ENCODE measurements around the gene RTP2.

DNA sequence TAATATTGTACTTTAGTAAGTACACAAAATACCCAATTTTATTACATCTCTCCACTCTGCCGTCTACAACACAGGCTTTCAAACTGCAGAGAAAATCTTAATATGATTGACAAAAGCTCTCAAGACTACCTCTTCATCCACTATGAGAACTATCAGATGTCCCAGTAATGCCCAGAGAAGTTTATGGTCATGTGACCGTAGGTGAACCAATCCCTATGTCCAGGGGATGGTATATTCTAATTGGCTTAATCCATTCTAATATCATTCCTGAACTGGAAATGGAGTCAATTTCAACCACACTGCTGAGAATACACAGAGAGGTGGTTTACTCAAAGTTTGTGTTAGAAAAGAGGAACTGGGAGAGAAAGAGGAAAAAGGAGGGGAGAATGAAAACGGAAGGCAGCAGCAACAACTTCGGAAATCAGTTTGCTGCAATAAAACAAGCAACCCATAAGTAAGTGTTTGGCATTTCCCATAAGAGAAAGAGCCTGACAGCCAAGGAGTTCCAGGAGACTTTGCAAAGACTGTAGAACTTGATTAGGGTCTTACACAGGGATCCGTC lies 39.4 kb downstream of the RTP2 start:
- no peak for TF ChIP-seq CEBPB (IDR thresholded peaks at IDR 0.05; ENCODE audit: low read depth, low read length)
- TF ChIP-seq, protein P1, sequence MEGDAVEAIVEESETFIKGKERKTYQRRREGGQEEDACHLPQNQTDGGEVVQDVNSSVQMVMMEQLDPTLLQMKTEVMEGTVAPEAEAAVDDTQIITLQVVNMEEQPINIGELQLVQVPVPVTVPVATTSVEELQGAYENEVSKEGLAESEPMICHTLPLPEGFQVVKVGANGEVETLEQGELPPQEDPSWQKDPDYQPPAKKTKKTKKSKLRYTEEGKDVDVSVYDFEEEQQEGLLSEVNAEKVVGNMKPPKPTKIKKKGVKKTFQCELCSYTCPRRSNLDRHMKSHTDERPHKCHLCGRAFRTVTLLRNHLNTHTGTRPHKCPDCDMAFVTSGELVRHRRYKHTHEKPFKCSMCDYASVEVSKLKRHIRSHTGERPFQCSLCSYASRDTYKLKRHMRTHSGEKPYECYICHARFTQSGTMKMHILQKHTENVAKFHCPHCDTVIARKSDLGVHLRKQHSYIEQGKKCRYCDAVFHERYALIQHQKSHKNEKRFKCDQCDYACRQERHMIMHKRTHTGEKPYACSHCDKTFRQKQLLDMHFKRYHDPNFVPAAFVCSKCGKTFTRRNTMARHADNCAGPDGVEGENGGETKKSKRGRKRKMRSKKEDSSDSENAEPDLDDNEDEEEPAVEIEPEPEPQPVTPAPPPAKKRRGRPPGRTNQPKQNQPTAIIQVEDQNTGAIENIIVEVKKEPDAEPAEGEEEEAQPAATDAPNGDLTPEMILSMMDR (conservative IDR thresholded peaks at IDR 0.05; ENCODE audit: low read depth, low read length): no peak
- no peak for TF ChIP-seq POLR2A (IDR thresholded peaks at IDR 0.05; ENCODE audit: low read depth, low read length)
- TF ChIP-seq SMC3 (IDR thresholded peaks at IDR 0.05; ENCODE audit: low read depth, low read length): no peak
- no peak for TF ChIP-seq MAFK (IDR thresholded peaks at IDR 0.05; ENCODE audit: low read depth, low read length)
- TF ChIP-seq MAZ (IDR thresholded peaks at IDR 0.05; ENCODE audit: borderline replicate concordance, low read depth, low read length): no peak
- TF ChIP-seq CHD1 (IDR thresholded peaks at IDR 0.05; ENCODE audit: low read depth, low read length): no peak
- TF ChIP-seq RFX5 (IDR thresholded peaks at IDR 0.05; ENCODE audit: low read depth, low read length): no peak
- TF ChIP-seq NFE2L2 (IDR thresholded peaks at IDR 0.05; ENCODE audit: low read depth, low read length): no peak
- TF ChIP-seq RAD21 (IDR thresholded peaks at IDR 0.05; ENCODE audit: low read length): no peak
- TF ChIP-seq, protein P2, sequence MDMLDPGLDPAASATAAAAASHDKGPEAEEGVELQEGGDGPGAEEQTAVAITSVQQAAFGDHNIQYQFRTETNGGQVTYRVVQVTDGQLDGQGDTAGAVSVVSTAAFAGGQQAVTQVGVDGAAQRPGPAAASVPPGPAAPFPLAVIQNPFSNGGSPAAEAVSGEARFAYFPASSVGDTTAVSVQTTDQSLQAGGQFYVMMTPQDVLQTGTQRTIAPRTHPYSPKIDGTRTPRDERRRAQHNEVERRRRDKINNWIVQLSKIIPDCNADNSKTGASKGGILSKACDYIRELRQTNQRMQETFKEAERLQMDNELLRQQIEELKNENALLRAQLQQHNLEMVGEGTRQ (IDR thresholded peaks at IDR 0.05; ENCODE audit: low read depth, low read length): no peak
- no peak for TF ChIP-seq BHLHE40 (IDR thresholded peaks at IDR 0.05; ENCODE audit: low read depth, low read length)
- no peak for TF ChIP-seq FOS (IDR thresholded peaks at IDR 0.05; ENCODE audit: low read depth, low read length)
- no peak for TF ChIP-seq RCOR1 (IDR thresholded peaks at IDR 0.05; ENCODE audit: insufficient replicate concordance, low read length)
